MM.1S (cell line): ENCODE results near the gene ALG9.

Source experiments
- DNase-seq: peaks from one replicate; pipeline ENCODE4 v3.0.0-alpha.2; 2015
- H2AFZ ChIP-seq: fragments of 300-600 bp; sonication (generic); 2 replicates; pipeline ENCODE4 v1.6.0; 2016; ENCODE audit warnings: antibody characterized with exemption, low read length
- H3F3A ChIP-seq: fragments of 300-600 bp; sonication (generic); 2 replicates; pipeline ENCODE4 v1.6.1; 2016; ENCODE audit warnings: mild to moderate bottlenecking, antibody characterized with exemption, low read length, moderate library complexity, mixed read lengths; ENCODE audit not compliant: insufficient read depth
- H3K27ac ChIP-seq: fragments of 300-600 bp; sonication (generic); 2 replicates; pipeline ENCODE4 v1.5.1; 2016; ENCODE audit warnings: mild to moderate bottlenecking, low read length
- H3K27me3 ChIP-seq: fragments of 300-600 bp; sonication (generic); replicated peaks from 2 replicates; pipeline ENCODE4 v1.6.0; 2016; ENCODE audit warnings: low read length; ENCODE audit not compliant: insufficient read depth
- H3K36me3 ChIP-seq: fragments of 300-600 bp; sonication (generic); replicated peaks from 2 replicates; pipeline ENCODE4 v1.6.1; 2016; ENCODE audit warnings: mild to moderate bottlenecking, low read length, mixed read lengths; ENCODE audit not compliant: insufficient read depth
- H3K4me1 ChIP-seq: fragments of 300-600 bp; sonication (generic); 2 replicates; pipeline ENCODE4 v1.6.1; 2016; ENCODE audit warnings: low read length, mixed read lengths
- H3K4me2 ChIP-seq: fragments of 300-600 bp; sonication (generic); 2 replicates; pipeline ENCODE4 v1.6.0; 2016; ENCODE audit warnings: low read depth, low read length
- H3K4me3 ChIP-seq: fragments of 300-600 bp; sonication (generic); 2 replicates; pipeline ENCODE4 v1.5.1; 2016; ENCODE audit warnings: low read length, mixed read lengths
- H3K79me2 ChIP-seq: fragments of 300-600 bp; sonication (generic); 2 replicates; pipeline ENCODE4 v1.6.1; 2016; ENCODE audit warnings: mixed run types, low read length, mixed read lengths
- H3K9ac ChIP-seq: fragments of 300-600 bp; sonication (generic); 2 replicates; pipeline ENCODE4 v1.6.1; 2016; ENCODE audit warnings: low read length, mixed read lengths
- H3K9me2 ChIP-seq: fragments of 300-600 bp; sonication (generic); replicated peaks from 2 replicates; pipeline ENCODE4 v1.6.1; 2016; ENCODE audit warnings: mild to moderate bottlenecking, low read length, mixed read lengths; ENCODE audit not compliant: insufficient read depth
- H3K9me3 ChIP-seq: fragments of 300-600 bp; sonication (generic); replicated peaks from 2 replicates; pipeline ENCODE4 v1.6.1; 2016; ENCODE audit warnings: mild to moderate bottlenecking, low read length, mixed read lengths; ENCODE audit not compliant: insufficient read depth
- H4K20me1 ChIP-seq: fragments of 300-600 bp; sonication (generic); 2 replicates; pipeline ENCODE4 v1.6.1; 2016; ENCODE audit warnings: mild to moderate bottlenecking, low read length, moderate library complexity, mixed read lengths; ENCODE audit not compliant: insufficient read depth
- CTCF ChIP-seq: fragments of 300-600 bp; sonication (generic); IDR thresholded peaks from 2 replicates; pipeline ENCODE4 v1.5.1; 2016; ENCODE audit warnings: antibody characterized with exemption, low read length, mixed read lengths
- EZH2 ChIP-seq: fragments of 300-600 bp; sonication (generic); optimal IDR thresholded peaks from 2 replicates; pipeline ENCODE3; 2017; ENCODE audit warnings: low read depth, mild to moderate bottlenecking, antibody characterized with exemption, low read length, mixed read lengths
- EZH2phosphoT487 ChIP-seq: fragments of 300-600 bp; sonication (generic); IDR thresholded peaks from 2 replicates; pipeline ENCODE4 v1.6.1; 2018; ENCODE audit warnings: antibody characterized with exemption, low read length

ALG9 gene

GRCh38 chr11:111792955-111793500 is 78.4 kb downstream of the ALG9 start:
- no peak for DNase-seq
- Histone ChIP-seq H3K9me2 (no peaks in the 10 kb centered on the region), H3K27me3 (no peaks in the 10 kb centered on the region), H3K4me3 (no peak overlapping the region), H3K9ac (no peak overlapping the region), H3K9me3 (no peaks in the 10 kb centered on the region), H3K27ac (no peak overlapping the region), H2AFZ (no peak overlapping the region), H3K36me3 (no peaks in the 10 kb centered on the region), H3F3A (no peaks in the 10 kb centered on the region), H4K20me1 (no peaks in the 10 kb centered on the region), H3K4me1 (peaks cover 3% of the 10 kb centered on the region; the same call in 1 of the 2 replicates), H3K79me2 (no peaks in the 10 kb centered on the region), H3K4me2 (no peak overlapping the region)
- TF ChIP-seq CTCF (no peak), EZH2 (no peak), EZH2phosphoT487 (no peak)

- H3K9me2 ChIP-seq = no peaks in the 10 kb centered on the region
- H3K9ac ChIP-seq = no peak overlapping the region
- H2AFZ ChIP-seq = no peak overlapping the region
- no peaks in the 10 kb centered on the region for H4K20me1 ChIP-seq
- H3K27ac ChIP-seq = no peak overlapping the region
- no peak overlapping the region for H3K4me2 ChIP-seq
- TF ChIP-seq EZH2 (no peak), EZH2phosphoT487 (no peak), CTCF (no peak)
- H3K4me1 ChIP-seq = peaks cover 3% of the 10 kb centered on the region; the same call in 1 of the 2 replicates
- no peaks in the 10 kb centered on the region for H3K27me3 ChIP-seq
- H3F3A ChIP-seq = no peaks in the 10 kb centered on the region
- no peaks in the 10 kb centered on the region for H3K79me2 ChIP-seq
- DNase-seq = no peak
- no peak overlapping the region for H3K4me3 ChIP-seq
- no peaks in the 10 kb centered on the region for H3K9me3 ChIP-seq
- H3K36me3 ChIP-seq = no peaks in the 10 kb centered on the region
Measured at GRCh38 chr11:111792314-111792713, 79.1 kb downstream of the ALG9 start.

GRCh38 chr11:111788464-111788863 is 82.9 kb downstream of the ALG9 start:
- H3K36me3 ChIP-seq = no peaks in the 10 kb centered on the region
- H3K9me2 ChIP-seq = no peaks in the 10 kb centered on the region
- H3K27me3 ChIP-seq = no peaks in the 10 kb centered on the region
- TF ChIP-seq EZH2phosphoT487 = no peak
- no peak for TF ChIP-seq CTCF
- TF ChIP-seq EZH2 = no peak
- no peaks in the 10 kb centered on the region for H4K20me1 ChIP-seq
- H2AFZ ChIP-seq = no peak overlapping the region
- no peaks in the 10 kb centered on the region for H3K79me2 ChIP-seq
- no peak overlapping the region for H3K27ac ChIP-seq
- no peaks in the 10 kb centered on the region for H3K9me3 ChIP-seq
- H3K4me2 ChIP-seq = no peak overlapping the region
- H3K4me1 ChIP-seq = no peaks in the 10 kb centered on the region
- no peaks in the 10 kb centered on the region for H3F3A ChIP-seq
- no peak overlapping the region for H3K9ac ChIP-seq
- no peak for DNase-seq
- H3K4me3 ChIP-seq = no peak overlapping the region
